Tracheal epithelial cell (primary cell): Measurements from ENCODE around the gene EMC10. TPM values are rescaled to one million over a fixed set of nuclear protein-coding genes. Genes with fewer than 3 reads are reported as not detected.

ENCODE experiments used
- total RNA-seq: library from RNA; depleted of rRNA; stranded (reverse); fragments of >200 nt; gene quantifications from 2 replicates; pipeline ENCODE4 v1.2.1, GENCODE V29; 2014

The EMC10 gene
- total RNA-seq = 29.4 and 47.2 TPM in 2 replicates

DNA sequence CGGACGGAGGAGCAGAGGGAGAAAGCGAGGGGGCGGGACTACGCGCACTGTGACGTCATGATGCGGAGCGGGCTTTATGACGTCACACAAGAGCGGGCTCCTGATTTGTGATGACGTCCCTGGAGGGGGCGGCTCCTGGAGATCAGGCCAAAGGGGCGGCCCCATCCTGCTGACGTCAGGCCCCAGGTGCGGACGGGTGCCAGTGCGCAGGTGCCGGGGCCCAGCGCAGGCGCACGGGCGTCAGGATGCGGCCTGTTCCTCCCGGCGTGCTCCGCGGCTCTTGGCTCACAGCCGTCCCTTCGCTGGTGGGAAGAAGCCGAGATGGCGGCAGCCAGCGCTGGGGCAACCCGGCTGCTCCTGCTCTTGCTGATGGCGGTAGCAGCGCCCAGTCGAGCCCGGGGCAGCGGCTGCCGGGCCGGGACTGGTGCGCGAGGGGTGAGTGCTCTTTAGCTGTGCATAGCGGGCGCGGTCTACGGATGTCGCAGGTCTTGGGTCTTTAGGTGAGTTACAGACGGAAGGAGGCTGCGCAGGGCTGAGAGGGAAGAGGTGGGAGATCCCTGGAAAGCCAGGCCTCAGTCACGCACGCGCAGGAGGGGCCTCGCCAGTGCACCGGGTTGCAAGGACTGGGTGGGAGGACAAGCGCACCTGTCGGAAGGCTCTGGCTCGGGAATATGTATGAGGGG is at the start of gene EMC10, which contains the start of gene GARIN5A:
Gene EMC10 (plus strand): TSS at position 284 of the 683 bp plus-strand sequence. CDS start 38 bp downstream, at position 322.
Gene GARIN5A (minus strand): TSS at position 625 of the 683 bp plus-strand sequence. CDS start 460 bp downstream, at position 165.

DNA sequence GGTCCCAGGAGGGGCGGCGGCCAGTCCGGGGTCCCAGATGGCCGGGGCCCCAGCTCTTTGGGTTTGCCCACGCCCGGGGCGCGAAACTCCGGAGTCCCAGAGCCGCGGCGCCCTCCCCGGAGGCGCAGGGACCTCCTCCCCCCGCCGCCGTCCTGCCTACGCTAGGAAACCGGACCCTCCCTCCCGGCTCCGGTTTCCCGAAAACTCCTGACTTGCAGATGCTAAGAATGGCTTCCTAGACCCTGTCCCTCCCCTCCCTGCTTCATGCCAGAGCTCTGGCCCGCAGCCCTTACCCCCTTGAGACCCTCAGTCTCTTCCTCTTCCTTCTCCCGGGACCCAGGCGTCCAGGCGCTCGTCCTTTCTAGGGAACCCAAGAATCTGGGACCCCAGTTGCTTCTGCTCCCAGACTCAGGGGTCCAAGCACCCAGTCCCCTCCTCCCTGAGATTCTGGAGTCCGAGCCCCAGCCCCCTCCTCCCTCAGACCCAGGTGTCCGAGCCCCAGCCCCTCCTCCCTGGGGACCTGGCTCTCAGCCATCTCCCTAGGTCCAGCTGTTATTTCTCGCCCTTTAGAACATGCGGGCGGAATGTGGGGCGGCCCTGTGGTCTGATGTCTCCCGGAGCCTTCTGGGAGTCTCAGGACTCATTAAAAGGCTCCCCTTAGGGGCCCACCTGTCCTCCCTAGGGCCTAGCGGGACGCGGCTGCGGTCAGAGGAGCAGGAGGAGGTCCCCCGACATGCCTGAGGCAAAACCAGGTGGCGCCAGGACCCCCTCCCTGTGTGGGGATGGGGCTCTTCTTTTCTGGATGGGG is 43.9 kb upstream of the EMC10 start, which contains the start of gene MYBPC2:
Gene MYBPC2 (plus strand): TSS at position 672 of the 808 bp plus-strand sequence. CDS start 62 bp downstream, at position 734.

DNA sequence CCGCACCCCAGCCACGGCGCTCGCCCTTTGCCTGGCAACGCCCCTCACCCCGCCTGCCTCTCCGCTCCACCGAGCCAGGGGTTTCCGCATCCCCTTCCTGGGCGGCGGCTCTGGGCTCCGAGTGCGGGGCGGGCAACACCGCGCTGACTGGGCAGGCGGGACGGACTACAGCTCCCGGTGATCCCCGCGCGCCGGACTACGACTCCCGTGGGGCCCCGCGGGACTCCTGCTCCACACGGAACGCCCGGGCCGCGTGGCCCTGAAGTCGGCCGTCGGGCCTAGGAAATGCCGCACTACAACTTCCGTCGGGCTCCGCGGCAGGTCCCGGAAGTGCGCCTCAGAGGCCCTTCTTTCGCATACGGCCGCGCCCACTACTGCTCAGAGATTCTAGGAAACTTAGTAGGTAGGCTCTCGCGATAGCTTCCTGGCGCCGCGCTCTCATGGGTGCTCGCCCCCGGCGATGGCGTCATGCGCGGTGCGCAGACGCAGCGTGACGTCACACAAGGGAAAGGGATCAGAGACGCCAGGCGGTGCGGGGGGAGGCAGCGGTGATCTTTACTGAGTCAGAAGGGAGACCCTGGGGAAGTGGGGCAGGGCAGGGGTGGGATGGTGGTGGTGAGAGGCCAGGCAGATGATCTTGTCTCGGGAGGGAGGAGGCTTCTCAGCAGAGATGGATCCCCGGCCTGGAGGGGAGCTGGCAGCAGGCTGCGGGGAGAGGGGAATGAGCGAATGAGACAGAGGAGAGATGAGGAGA is 34.9 kb downstream of the EMC10 start, which contains the start of gene JOSD2:
Gene JOSD2 (minus strand): TSS at position 123 of the 754 bp plus-strand sequence. CDS start 760 bp downstream, outside the sequence.

DNA sequence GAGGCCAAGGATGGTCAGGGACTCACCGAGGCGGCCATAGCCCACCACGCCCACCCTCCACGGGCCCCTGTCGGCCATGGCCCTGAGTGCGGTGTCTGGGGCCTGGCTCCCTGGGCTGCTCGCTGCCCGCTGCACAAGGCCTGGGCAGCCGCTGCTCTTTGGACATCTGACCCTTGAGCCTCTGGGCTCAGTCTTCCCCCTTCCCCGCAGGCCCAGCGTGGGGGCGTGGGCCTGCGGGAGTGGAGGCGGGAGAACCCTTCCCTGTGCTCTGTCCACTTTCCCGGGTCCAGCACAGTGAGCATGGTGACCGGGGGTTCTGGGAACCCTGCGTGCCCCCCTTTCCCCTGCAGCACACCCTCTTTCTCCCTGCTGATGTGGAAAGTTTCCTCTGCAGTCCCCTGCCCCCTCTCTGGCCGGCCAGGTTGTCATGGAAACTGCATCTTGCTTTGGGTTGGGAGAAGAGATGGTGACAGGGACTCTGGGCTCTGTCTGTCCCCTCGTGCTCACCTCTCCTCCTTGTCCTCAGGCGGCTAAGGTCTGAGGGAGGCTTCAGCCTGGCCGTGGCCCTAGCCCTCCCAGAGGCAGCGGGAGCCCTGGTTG is 37.5 kb downstream of the EMC10 start, which contains the start of gene ASPDH:
Gene ASPDH (minus strand): TSS at position 168 of the 600 bp plus-strand sequence. CDS start 90 bp downstream, at position 78.

Other genes starting within 250 kb of the EMC10 start
- under 0.01 TPM in 2 replicates for gene KCNC3, start 147.1 kb upstream of the EMC10 start, total RNA-seq
- gene NAPSA, start 110.9 kb upstream of the EMC10 start, total RNA-seq = 0.21 and 0.72 TPM in 2 replicates
- 68.0 and 84.3 TPM in 2 replicates for gene NR1H2, start 100.0 kb upstream of the EMC10 start, total RNA-seq
- gene POLD1, start 92.2 kb upstream of the EMC10 start, total RNA-seq = 30.9 and 52.3 TPM in 2 replicates
- not detected in 2 replicates for gene SPIB, start 57.6 kb upstream of the EMC10 start, total RNA-seq
- not detected in 2 replicates for gene MYBPC2, start 43.6 kb upstream of the EMC10 start, total RNA-seq
- 0.21 TPM in 1 of 2 replicates, not detected in the other for gene GARIN5A, start 341 bp downstream of the EMC10 start, total RNA-seq
- 11.1 and 22.7 TPM in 2 replicates for gene JOSD2, start 34.7 kb downstream of the EMC10 start, total RNA-seq
- not detected in 2 replicates for gene ASPDH, start 37.4 kb downstream of the EMC10 start, total RNA-seq
- gene LRRC4B, start 91.9 kb downstream of the EMC10 start, total RNA-seq = not detected in 2 replicates
- gene SYT3, start 163.4 kb downstream of the EMC10 start, total RNA-seq = not detected in 2 replicates
- gene C19orf81, start 172.9 kb downstream of the EMC10 start, total RNA-seq = 0.72 TPM in 1 of 2 replicates, not detected in the other
- not detected in 2 replicates for gene SHANK1, start 243.3 kb downstream of the EMC10 start, total RNA-seq
- not detected in 2 replicates for gene CLEC11A, start 246.9 kb downstream of the EMC10 start, total RNA-seq